Peyer's patch (tissue), 4 donors: ENCODE measurements around the gene HEMK1. TPM values are rescaled to one million over a fixed set of nuclear protein-coding genes. Genes with fewer than 3 reads are reported as not detected.

ENCODE experiments used
- DNase-seq, 3 donors: peaks; one replicate each; pipeline ENCODE4 v3.0.0-alpha.2; 2017 to 2019
- H3K27ac ChIP-seq, 4 donors: fragments of 200-600 bp; sonication (generic); one replicate each; pipeline ENCODE4 v1.5.1; 2016 to 2019
- H3K27me3 ChIP-seq, 2 donors: fragments of 200-600 bp; sonication (generic); one replicate each; pipeline ENCODE4 v1.5.1; 2019
- H3K36me3 ChIP-seq, 3 donors: fragments of 200-600 bp; sonication (generic); one replicate each; pipeline ENCODE4 v1.5.1; 2016 to 2019
- H3K4me1 ChIP-seq, 4 donors: fragments of 200-600 bp; sonication (generic); one replicate each; pipeline ENCODE4 v1.5.1; 2016 to 2019
- H3K4me3 ChIP-seq, 4 donors: fragments of 200-600 bp; sonication (generic); 1 replicate in 3 of 4; 2 replicates in 1 of 4; pipeline ENCODE4 v1.5.1; 2016 to 2019; ENCODE audit warnings: mild to moderate bottlenecking in 1 of 4
- H3K9me3 ChIP-seq, 4 donors: fragments of 200-600 bp; sonication (generic); one replicate each; pipeline ENCODE4 v1.5.1; 2016 to 2019; ENCODE audit warnings: mild to moderate bottlenecking in 1 of 4
- POLR2A ChIP-seq, 2 donors: fragments of 450-650 bp; IDR thresholded peaks; one replicate each; pipeline ENCODE4 v1.5.1; 2017; ENCODE audit warnings: antibody characterized with exemption in 2 of 2, mild to moderate bottlenecking in 2 of 2, moderate library complexity in 2 of 2
- total RNA-seq, 4 donors: library from RNA; depleted of rRNA; stranded (reverse); fragments of >200 nt; gene quantifications; one replicate each; pipeline ENCODE4 v1.1.0, GENCODE V29; 2016
- TF ChIP-seq, protein P1 (sequence below), 6 experiments: fragments of 450-650 bp in 4 of 6; fragments of 200-600 bp in 2 of 6; sonication (generic) in 1 of 6; IDR thresholded peaks; one replicate each; pipeline ENCODE4 v1.5.1; 2017 to 2019; ENCODE audit warnings: antibody characterized with exemption in 6 of 6, mild to moderate bottlenecking in 3 of 6, moderate library complexity in 1 of 6

HEMK1 gene
- total RNA-seq, 4 donors from 2014 or later, result 8.6 to 15.3 (median 12.5) TPM

DNA sequence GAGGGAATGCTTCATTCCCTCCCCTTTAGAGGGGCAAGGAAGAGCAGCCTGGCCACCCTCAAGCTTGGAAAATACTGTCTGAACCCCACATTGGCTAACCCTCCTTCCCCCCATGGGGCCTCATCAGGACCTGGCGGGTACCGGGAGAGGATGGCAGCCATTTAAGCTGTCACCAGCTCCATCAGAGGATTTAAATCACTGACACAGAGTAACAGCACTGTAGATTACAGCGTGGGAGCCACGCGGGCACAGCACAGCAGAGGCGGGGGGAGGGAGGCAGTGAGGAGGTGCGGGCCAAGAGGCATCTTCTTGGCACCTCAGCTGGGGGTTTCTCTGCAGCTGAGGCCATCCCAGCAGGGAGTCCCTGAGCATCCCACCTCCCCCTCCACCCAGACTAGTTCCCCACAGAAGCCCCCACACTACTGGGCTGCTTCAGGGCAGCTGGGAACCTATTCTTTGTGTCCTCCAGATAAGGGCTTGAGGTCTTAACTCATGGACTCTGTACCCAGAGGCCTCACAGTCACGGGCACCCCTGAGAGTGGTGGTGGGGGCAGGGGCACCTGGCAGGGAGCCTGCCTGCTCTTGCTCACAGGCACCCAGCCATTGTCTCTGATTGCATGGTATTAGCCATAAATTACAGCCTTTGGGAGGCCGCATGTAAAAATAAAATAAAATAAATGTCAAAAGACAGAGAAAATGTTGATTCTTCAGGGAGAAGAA, 44.0 kb upstream of the HEMK1 start:
- Histone ChIP-seq H3K27me3 (no peaks in the 10 kb centered on the region), H3K9me3 (no peaks in the 10 kb centered on the region), H3K27ac (no peak overlapping the region), H3K36me3 (no peaks in the 10 kb centered on the region), H3K4me3 (no peak overlapping the region), H3K4me1 (no peaks in the 10 kb centered on the region)
- no peak for DNase-seq
- TF ChIP-seq, protein P1, sequence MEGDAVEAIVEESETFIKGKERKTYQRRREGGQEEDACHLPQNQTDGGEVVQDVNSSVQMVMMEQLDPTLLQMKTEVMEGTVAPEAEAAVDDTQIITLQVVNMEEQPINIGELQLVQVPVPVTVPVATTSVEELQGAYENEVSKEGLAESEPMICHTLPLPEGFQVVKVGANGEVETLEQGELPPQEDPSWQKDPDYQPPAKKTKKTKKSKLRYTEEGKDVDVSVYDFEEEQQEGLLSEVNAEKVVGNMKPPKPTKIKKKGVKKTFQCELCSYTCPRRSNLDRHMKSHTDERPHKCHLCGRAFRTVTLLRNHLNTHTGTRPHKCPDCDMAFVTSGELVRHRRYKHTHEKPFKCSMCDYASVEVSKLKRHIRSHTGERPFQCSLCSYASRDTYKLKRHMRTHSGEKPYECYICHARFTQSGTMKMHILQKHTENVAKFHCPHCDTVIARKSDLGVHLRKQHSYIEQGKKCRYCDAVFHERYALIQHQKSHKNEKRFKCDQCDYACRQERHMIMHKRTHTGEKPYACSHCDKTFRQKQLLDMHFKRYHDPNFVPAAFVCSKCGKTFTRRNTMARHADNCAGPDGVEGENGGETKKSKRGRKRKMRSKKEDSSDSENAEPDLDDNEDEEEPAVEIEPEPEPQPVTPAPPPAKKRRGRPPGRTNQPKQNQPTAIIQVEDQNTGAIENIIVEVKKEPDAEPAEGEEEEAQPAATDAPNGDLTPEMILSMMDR (IDR thresholded peaks at IDR 0.05), result no peak
- TF ChIP-seq POLR2A (IDR thresholded peaks at IDR 0.05), result no peak

DNA sequence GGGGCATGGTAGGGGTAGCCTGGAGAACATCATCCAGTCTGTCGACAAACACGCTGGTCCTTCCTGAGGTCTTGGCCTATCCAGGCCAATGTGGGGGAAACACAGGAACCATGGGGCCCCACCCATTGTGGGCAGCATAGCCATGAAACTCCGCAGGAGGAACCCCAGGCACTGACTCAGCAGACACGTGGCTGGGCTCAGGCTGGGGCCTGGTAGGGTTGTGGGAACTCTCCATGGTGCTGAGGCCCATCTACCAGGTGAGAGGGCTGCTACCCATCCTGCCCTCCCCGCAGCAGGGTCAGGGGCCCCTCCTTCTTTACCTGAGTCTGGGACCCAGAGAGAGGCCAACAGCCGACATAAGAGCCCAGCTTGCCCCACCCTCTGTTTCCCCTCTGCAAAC, 43.3 kb upstream of the HEMK1 start:
- no peak overlapping the region for H3K4me3 ChIP-seq
- TF ChIP-seq, protein P1 (IDR thresholded peaks at IDR 0.05), result no peak
- TF ChIP-seq POLR2A (IDR thresholded peaks at IDR 0.05), result no peak
- H3K27me3 ChIP-seq, result no peaks in the 10 kb centered on the region
- no peak for DNase-seq
- H3K27ac ChIP-seq, result no peak overlapping the region
- no peaks in the 10 kb centered on the region for H3K4me1 ChIP-seq
- no peaks in the 10 kb centered on the region for H3K36me3 ChIP-seq
- no peaks in the 10 kb centered on the region for H3K9me3 ChIP-seq

DNA sequence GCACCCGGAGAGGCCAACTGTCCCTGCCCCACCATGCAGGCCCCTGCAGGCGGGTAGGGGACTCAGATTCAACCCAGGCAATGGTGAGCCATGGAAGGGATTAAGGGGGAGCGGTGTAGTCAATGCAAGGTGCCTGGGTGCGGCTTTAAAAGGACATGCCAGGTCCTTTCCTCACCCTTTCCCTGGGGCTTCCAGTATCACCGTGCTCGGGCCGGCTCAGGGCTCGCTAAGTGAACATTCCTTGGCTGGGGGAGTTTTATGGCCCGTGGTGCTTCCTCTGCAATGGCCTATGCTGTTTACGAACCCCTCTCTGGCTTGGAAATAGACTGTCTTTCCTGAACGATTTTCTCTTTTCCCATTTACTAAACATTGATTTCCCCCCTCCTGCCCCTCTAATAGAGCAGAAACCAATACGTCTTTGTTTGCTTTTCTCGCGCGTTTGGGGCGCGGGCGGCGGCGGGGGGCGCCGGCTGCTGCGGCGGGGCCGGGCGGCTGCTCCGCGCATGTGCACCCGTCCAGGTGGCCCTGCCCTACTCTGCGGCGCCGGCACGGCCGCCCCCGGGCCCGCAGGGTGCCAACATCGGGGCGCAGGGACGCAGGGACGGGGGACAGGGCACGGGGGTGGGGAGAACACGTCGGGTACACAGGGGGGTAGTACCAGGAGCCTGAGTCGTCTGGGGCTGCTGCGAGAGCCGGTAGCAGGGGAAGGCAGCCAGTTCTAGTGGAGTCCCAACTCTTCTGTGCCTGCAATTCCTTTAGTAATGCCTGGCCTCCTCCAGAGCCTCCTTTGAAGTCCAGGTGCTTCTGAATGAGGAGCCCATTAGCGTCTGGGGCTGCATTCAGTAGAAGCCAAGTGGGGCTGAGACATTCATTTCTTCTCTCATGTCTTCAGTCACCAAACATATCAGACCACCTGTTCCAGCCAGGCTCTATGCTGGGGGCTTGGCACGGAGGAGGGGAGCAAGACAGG, 39.0 kb upstream of the HEMK1 start:
- Histone ChIP-seq H3K27ac (no peak overlapping the region), H3K27me3 (no peaks in the 10 kb centered on the region), H3K9me3 (no peaks in the 10 kb centered on the region), H3K4me1 (no peaks in the 10 kb centered on the region), H3K36me3 (no peaks in the 10 kb centered on the region), H3K4me3 (no peak overlapping the region)
- DNase-seq, result no peak
- TF ChIP-seq, protein P1 (IDR thresholded peaks at IDR 0.05), result no peak
- no peak for TF ChIP-seq POLR2A (IDR thresholded peaks at IDR 0.05)

DNA sequence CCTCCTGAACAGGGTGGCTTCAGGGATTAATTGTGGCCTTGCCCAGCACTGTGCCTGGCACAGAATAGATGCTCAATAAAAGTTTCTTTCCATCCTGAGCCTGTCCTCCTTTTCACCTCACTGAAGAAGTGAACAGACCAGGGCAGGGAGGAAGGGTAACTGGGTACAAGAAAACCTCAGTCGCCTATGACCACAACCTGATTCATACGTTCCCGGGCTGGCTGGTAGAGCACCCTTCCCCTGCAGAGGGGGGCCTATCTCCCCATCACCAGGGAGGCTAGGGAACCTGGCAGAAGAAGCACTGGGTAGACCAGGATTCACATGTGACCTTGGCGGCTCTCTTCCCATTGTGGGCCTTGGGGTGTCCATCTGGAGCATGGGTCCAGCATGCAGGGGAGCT, 38.1 kb upstream of the HEMK1 start:
- Histone ChIP-seq H3K27ac (no peak overlapping the region), H3K4me3 (no peak overlapping the region), H3K4me1 (no peaks in the 10 kb centered on the region), H3K9me3 (no peaks in the 10 kb centered on the region), H3K27me3 (no peaks in the 10 kb centered on the region), H3K36me3 (no peaks in the 10 kb centered on the region)
- TF ChIP-seq, protein P1 (IDR thresholded peaks at IDR 0.05), result no peak
- TF ChIP-seq POLR2A (IDR thresholded peaks at IDR 0.05), result no peak
- DNase-seq, result no peak

DNA sequence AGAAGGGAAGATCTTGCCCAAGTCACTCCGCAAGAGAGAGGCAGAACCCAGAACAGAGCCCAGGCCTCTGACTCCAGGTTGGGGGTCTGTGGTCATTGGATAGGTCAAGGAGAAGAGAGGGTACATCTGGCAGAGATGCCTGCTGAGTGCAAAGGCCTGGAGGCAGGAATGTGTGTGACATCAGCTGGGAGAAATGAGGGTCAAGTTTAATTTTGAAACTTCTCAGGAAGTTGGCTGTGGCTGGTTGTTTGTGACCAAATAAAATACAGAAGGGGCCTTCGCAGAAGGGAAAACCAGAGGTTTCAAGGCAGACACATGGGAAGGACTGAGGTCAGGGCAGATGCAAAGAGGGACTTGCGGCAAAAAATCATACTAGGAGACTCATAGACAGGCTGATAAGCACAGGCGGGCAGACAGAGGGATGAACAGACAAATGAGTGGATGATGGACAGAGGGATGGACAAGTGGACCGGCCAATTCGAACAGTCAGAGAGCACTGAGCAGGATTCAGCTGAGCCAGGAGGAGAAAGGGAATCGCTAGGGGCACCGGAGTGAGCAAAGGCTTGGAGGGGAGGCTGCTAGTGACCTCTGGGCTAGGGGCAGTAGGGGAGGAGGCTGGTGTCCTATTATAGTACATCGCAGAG, 37.1 kb upstream of the HEMK1 start:
- Histone ChIP-seq H3K27ac (no peak overlapping the region), H3K9me3 (no peaks in the 10 kb centered on the region)

More for the DNA sequence above, 37.1 kb upstream of the HEMK1 start:
- TF ChIP-seq, protein P1 (IDR thresholded peaks at IDR 0.05), result no peak
- TF ChIP-seq POLR2A (IDR thresholded peaks at IDR 0.05), result no peak
- Histone ChIP-seq H3K4me3 (no peak overlapping the region), H3K4me1 (no peaks in the 10 kb centered on the region), H3K27me3 (no peaks in the 10 kb centered on the region), H3K36me3 (no peaks in the 10 kb centered on the region)
- no peak for DNase-seq
